ENCODE data around the gene ZFAND3.
"Not testable (repeated sequence)": the region's sequence is repeated elsewhere in the genome, so short reads cannot be mapped to it uniquely, and the experiment has no call there.

ZFAND3 gene

GRCh38 chr6:38118791-38119365, 299.4 kb downstream of the ZFAND3 start:
- DNase-seq (ENCODE audit: low read depth in 2 of 3, low spot score in 2 of 3), result no peak

GRCh38 chr6:38119516-38119915, 300.0 kb downstream of the ZFAND3 start:
- DNase-seq (ENCODE audit: low read depth in 2 of 3, low spot score in 2 of 3), result no peak

DNA sequence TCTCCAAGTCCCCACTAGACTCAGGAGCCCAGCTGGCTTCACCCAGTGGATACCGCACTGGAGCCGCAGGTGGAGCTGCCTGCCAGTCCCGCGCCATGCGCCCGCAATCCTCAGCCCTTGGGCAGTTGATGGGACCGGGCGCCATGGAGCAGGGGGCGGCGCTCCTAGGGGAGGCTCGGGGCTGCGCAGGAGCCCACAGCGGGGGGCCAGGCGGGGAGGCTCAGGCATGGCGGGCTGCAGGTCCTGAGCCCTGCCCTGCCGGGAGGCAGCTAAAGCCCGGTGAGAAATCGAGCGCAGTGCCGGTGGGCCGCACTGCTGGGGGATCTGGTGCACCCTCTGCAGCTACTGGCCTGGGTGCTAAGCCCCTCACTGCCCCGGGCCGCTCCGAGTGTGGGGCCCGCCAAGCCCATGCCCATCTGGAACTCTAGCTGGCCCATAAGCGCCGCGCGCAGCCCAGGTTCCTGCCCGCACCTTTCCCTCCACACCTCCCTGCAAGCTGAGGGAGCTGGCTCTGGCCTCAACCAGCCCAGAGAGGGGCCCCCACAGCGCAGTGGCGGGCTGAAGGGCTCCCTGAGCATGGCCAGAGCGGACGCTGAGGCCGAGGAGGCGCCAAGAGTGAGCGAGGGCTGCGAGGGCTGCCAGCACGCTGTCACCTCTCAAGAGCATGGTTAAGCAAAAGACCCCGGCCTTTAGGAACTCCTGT, 304.8 kb downstream of the ZFAND3 start:
- DNase-seq (ENCODE audit: low read depth in 2 of 3, low spot score in 2 of 3), result not testable (repeated sequence)

DNA sequence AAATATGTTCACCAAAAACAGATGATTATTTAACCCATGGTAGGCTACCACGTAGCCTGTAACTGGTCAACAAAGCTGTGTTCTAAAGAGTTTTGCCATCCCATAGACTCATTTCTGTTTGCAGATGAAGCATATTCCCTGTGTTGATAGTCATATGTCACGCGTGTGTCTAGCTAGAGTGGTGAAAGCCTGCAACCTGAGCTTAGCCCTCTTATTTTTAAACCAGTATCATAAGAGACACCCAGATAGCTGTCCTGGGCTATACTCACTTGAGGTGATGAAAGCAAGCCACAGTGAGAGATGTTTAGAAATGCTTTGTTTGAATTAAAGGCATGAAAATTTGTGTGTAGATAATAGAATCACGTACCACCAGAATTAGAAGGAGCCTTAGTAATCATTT, 307.8 kb downstream of the ZFAND3 start:
- DNase-seq (ENCODE audit: low read depth in 2 of 3, low spot score in 2 of 3), result no peak

DNA sequence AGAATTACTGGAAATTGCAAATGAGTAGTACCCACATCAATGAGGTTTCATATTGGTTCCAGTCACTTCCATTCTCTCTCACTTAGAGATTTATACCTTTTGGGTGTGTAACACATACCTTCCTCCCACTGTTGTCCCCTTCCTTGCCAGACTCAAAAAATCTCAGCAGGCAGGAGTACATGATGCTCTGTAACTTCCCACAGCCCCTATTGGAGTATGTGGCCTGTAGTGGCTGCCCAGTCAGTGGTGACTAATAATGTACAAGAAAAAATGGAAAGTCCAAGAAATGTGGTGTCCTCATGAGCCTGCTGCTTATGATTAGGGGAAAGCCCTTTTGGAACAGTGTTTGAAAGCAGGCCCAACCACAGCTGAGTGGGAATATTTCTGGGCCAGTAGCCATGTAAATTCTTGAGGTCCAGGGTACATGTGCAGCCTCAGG, 312.0 kb downstream of the ZFAND3 start:
- no peak for DNase-seq (ENCODE audit: low read depth in 2 of 3, low spot score in 2 of 3)

DNA sequence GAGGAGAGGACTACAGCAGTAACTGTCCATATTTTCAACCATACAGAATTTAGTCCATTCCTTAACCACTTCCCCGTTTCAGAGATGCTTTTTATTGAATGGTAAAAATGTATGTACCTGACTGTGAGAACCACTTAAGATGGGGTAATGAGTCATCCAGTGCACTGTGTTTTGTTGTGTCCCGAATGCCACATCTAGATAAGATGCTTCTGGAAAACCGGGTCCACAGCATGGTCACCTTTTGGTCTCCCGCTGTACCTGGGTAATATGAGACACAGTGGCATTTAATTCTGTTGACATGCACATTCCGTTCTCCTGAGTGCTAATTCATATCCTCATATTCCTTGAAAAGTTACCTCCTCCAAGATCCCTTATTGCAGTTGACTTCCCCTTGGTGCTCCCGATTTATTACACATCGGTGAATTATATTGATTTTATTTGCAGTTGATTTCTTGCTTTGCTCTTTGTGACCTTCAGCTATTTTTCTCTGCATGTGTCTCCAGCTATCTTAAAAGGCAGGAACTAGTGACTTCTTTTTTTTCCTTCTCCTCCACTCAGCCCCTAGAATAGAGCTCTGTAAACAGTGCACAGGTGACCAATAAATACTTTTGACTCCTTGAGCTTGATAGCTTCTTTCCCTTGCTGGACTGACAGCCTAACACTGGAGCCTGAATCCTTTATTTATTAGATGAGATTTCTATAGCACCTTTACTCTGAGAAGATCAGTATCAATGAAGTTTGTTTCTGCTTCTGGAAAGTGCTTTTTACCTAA, 314.6 kb downstream of the ZFAND3 start:
- DNase-seq (ENCODE audit: low read depth in 2 of 3, low spot score in 2 of 3), result no peak

- no peak for DNase-seq (ENCODE audit: low read depth in 2 of 3, low spot score in 2 of 3)
These were observed 315.2 kb downstream of the ZFAND3 start for GRCh38 chr6:38134704-38135088.

GRCh38 chr6:38136547-38136946, 317.0 kb downstream of the ZFAND3 start:
- DNase-seq (ENCODE audit: low read depth in 2 of 3, low spot score in 2 of 3), result no peak

DNA sequence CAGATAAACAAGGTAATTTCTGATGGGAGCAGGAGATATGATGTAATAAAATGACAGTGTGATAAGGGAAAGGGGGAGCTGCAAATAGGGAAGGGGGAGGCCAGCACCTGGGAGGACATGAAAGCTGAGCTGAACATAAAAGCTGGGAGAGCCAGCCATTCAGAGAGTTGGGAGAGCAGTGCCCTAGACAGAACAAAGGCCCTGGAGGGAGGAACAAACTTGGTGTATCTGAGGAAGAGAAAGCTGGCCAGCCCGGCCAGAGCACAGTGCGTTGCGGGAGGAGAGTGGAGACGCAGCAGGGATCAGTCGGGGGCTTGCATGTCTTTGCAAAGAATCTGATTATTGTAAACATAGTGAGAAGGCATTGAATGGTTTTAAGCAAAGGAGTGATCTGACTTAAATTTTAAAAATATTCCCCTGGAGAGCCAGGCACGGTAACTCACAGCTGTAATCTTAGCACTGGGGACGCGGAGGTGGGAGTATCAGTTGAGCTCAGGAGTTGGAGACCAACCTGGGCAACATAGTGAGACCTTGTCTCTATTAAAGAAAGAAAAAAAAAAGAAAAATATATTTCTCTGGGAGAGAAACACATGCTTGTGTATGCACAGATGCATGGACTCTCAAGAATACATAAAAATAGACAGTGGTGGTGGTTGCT, 318.2 kb downstream of the ZFAND3 start:
- DNase-seq (ENCODE audit: low read depth in 2 of 3, low spot score in 2 of 3), result no peak

DNA sequence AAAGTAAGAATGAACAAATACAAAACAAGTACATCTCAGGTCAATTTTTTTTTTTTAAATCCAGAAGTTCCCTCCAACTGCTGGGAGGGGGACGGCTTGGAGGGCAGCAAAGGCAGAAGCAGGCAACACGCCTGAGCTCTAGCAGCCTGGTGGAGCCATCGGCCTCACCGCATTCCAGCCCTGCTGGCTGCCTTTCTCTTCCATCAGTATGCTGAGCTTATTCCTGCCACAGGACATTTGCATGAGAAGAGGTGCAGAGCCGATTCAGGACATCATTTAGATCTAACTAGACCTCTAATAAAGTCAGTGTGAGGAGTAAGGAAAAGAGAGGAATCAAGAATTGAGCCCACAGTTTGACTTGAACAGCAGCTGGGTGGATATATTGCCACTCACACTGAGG, 318.8 kb downstream of the ZFAND3 start:
- no peak for DNase-seq (ENCODE audit: low read depth in 2 of 3, low spot score in 2 of 3)

DNA sequence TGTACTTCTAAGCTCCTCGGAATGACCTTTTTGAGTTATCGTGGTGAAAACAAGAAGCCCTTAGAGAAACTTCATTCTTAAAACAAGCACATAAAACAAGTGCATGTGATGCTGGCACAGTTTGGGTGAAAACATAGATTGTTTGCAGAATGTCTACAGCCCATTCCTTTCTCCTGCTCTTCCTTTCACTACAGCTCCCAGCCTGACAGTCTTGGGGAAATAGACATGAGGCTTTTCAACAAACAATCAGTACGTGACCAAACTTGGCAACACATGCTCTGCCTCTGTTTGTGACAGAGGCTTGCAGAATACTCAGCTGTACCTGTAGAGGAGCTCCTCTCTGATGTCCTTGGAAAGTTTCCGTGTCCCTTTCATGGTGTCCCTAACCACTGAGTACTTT, 321.6 kb downstream of the ZFAND3 start:
- DNase-seq (ENCODE audit: low read depth in 2 of 3, low spot score in 2 of 3), result no peak

GRCh38 chr6:38141716-38142115, 322.2 kb downstream of the ZFAND3 start:
- no peak for DNase-seq (ENCODE audit: low read depth in 2 of 3, low spot score in 2 of 3)

DNA sequence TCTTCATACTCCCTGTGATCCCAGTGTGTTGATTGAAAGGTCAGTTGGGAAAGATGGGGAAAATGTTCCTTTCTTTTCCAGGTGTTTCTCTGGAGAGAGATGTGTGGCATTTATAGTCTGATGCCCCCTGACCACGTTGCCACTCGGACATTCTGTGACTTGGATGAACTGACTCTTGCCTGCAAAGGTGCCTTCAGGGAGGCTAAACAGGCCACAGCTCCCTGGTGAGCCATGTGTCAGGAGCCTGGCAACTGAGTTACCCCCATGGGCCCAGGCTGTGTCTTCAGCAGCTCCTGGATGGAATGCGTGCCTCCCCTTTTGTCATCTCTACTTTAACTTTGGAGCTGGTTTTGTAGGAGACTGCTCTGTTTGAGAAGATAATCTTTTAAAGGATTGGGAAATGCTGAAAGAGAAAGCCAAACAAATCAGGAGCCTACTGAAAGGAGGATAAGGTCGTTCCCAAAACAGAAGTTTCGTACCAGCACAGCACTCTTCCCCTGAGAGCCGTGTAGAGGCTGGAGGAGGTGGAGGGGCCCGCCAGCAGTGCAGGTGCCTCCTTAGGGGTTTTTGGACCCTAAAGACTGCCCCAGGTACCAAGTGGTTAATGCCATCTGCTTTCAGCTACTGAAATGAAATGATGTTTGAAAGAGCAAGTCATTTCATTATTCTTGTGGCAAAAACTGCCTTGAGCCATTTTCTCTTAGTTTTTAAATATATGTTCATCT, 322.8 kb downstream of the ZFAND3 start:
- DNase-seq (ENCODE audit: low read depth in 2 of 3, low spot score in 2 of 3), result no peak

GRCh38 chr6:38143191-38144150, 323.9 kb downstream of the ZFAND3 start:
- no peak for DNase-seq (ENCODE audit: low read depth in 2 of 3, low spot score in 2 of 3)

DNA sequence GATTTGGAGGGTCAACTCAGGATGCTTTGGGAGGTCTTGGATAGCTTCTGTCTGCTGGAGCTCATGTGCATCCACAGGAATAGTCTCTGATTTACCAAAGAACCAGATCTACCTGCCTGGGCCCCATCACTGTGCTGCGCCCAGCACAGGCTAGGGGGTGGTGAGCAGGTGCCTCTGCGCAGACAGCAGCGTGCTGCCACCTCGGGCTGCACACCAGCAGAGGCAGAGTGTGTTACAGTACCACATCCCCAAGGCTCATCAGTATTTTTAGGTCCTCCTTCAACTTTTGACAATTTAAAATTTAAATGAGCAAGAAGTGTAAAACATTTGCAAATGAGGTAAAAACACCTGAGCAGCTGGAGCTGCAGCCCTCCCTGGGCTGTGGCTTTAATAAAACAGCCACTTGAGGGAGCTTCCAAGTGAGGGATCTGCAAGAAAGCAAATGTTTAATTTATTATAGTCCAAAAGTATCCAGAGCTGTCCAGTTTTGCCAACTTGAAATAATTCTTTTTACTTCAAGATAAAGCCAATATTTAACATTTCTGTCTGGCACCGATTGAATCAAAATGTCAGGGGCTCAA, 324.9 kb downstream of the ZFAND3 start:
- DNase-seq (ENCODE audit: low read depth in 2 of 3, low spot score in 2 of 3), result no peak

GRCh38 chr6:38146021-38146733, 326.6 kb downstream of the ZFAND3 start:
- no peak for DNase-seq (ENCODE audit: low read depth in 2 of 3, low spot score in 2 of 3)

GRCh38 chr6:38146734-38147027, 327.2 kb downstream of the ZFAND3 start:
- DNase-seq (ENCODE audit: low read depth in 2 of 3, low spot score in 2 of 3), result no peak

- DNase-seq (ENCODE audit: low read depth in 2 of 3, low spot score in 2 of 3), result no peak
These were observed 329.1 kb downstream of the ZFAND3 start for GRCh38 chr6:38148606-38149005.

DNA sequence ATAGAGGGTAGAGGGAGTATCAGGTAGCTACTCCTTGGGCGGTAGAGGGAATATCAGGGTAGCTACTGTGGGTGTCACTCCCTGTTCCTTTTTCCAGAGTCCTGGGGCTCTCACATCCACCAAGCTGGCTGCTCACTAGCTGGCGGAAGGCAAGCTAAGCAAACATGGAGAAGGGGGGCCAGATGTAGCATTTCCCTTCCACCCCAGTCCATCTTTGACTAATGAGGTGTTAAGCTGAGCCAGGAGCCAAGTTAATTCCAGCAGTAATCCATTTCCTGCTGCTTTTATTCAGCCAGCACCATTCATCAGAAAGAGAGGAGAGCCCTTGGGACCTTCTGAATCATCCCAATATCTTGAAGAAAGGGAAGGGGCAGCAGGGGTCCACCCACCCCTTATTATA, 330.0 kb downstream of the ZFAND3 start:
- no peak for DNase-seq (ENCODE audit: low read depth in 2 of 3, low spot score in 2 of 3)
